ENCODE data around the gene PLA2G2D. TPM values are rescaled to one million over a fixed set of nuclear protein-coding genes. Genes with fewer than 3 reads are reported as not detected.

Gene PLA2G2D
- total and polyA plus RNA-seq, 9 of the 15 experiments (the other 6 are each of a cell fraction or from before 2014, with no cell fraction given), result not detected

DNA sequence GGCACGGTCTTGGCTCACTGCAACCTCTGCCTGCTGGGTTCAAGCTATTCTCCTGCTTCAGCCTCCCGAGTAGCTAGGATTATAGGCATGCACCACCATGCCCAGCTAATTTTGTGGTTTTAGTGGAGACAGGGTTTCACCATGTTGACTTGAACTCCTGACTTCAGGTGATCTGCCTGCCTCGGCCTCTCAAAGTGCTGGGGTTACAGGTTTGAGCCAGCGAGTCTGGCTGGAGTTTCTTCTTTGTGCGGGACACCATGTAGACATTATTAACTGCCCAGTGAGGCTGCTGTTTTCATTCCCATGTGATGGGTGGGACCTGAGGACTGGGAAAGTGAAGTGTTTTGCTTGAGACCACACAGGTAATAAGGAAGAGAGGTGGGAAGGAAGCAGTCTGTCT, 26.0 kb downstream of the PLA2G2D start:
- no peaks in the 10 kb centered on the region for H3K9me1 ChIP-seq (ENCODE audit: control insufficient read depth, insufficient read depth, low read length)
- in situ Hi-C loops (cut with MboI), result no loop called here
- H4K20me1 ChIP-seq (replicated peaks; ENCODE audit: control insufficient read depth, insufficient read depth, low read length), result no peaks in the 10 kb centered on the region
- no peak overlapping the region for H3K4me3 ChIP-seq
- no TSS peak for BruUV-seq (replicated peaks)
- no peak overlapping the region for H2AFZ ChIP-seq (ENCODE audit: low read depth, low read length)
- no peaks in the 10 kb centered on the region for H3K79me2 ChIP-seq (ENCODE audit: control insufficient read depth, insufficient read depth, low read length)
- H3K4me2 ChIP-seq (ENCODE audit: insufficient read depth, low read length), result no peak overlapping the region
- no peak overlapping the region for H3K27ac ChIP-seq (ENCODE audit: extremely low read depth, low read depth, low read length)
- no peak for DNase-seq (ENCODE audit: extremely low read depth in 1 of 4, low spot score in 3 of 4)
- peaks cover 8 to 25% of the 10 kb centered on the region in 2 experiments for H3K27me3 ChIP-seq (ENCODE audit: control insufficient read depth in 2 of 2, insufficient read depth in 2 of 2, low read length in 2 of 2)
- H3K4me1 ChIP-seq (replicated peaks in 1 of 2; ENCODE audit: control insufficient read depth in 2 of 2, insufficient read depth in 2 of 2, low read length in 2 of 2), result no peaks in the 10 kb centered on the region
- ChIA-PET CTCF (ENCODE audit: low intra/inter-chr PET ratio) (no interaction called here), POLR2A (interaction anchor here (0.6 to 0.9 kb wide), 2 partner anchors 25 to 938 kb away, joined by 3 read pairs; no protein-coding TSS in a partner anchor)
- no peak overlapping the region for H3K9ac ChIP-seq (ENCODE audit: insufficient read depth in 1 of 2, low read depth in 2 of 2, low read length in 2 of 2)
- no peak for ATAC-seq
- FAIRE-seq, result no peak
- 0% methylated on average over 5 of the region's 5 CpGs for WGBS (ENCODE audit: insufficient coverage, low coverage, missing lambda C conversion rate)
- H3K9me3 ChIP-seq (replicated peaks; ENCODE audit: control insufficient read depth, insufficient read depth, low read depth, low read length), result no peaks in the 10 kb centered on the region
- intact Hi-C loops (cut with micrococcal nuclease), result no loop called here
- no peaks in the 10 kb centered on the region for H3K36me3 ChIP-seq (ENCODE audit: control insufficient read depth, insufficient read depth, low read length)
- TF ChIP-seq SETDB1 (IDR thresholded peaks at IDR 0.05; ENCODE audit: low read length), result no peak
- no peak for TF ChIP-seq SMARCC2 (IDR thresholded peaks at IDR 0.05; ENCODE audit: low read depth)
- TF ChIP-seq ETV6 (IDR thresholded peaks at IDR 0.05; ENCODE audit: borderline replicate concordance in 1 of 2, low read depth in 2 of 2, low read length in 1 of 2), result no peak
- TF ChIP-seq ETV6 (CRISPR knock-in tag; IDR thresholded peaks at IDR 0.05; ENCODE audit: borderline replicate concordance), result no peak
- TF ChIP-seq JUNB (CRISPR knock-in tag; conservative IDR thresholded peaks at IDR 0.05), result no peak
- TF ChIP-seq, protein P1, sequence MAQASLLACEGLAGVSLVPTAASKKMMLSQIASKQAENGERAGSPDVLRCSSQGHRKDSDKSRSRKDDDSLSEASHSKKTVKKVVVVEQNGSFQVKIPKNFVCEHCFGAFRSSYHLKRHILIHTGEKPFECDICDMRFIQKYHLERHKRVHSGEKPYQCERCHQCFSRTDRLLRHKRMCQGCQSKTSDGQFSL (CRISPR knock-in tag; IDR thresholded peaks at IDR 0.05), result no peak
- TF ChIP-seq, protein P1 (tag; IDR thresholded peaks at IDR 0.05), result no peak
- no peak for TF ChIP-seq SREBF2 (CRISPR knock-in tag; IDR thresholded peaks at IDR 0.05)
- TF ChIP-seq, protein P2, sequence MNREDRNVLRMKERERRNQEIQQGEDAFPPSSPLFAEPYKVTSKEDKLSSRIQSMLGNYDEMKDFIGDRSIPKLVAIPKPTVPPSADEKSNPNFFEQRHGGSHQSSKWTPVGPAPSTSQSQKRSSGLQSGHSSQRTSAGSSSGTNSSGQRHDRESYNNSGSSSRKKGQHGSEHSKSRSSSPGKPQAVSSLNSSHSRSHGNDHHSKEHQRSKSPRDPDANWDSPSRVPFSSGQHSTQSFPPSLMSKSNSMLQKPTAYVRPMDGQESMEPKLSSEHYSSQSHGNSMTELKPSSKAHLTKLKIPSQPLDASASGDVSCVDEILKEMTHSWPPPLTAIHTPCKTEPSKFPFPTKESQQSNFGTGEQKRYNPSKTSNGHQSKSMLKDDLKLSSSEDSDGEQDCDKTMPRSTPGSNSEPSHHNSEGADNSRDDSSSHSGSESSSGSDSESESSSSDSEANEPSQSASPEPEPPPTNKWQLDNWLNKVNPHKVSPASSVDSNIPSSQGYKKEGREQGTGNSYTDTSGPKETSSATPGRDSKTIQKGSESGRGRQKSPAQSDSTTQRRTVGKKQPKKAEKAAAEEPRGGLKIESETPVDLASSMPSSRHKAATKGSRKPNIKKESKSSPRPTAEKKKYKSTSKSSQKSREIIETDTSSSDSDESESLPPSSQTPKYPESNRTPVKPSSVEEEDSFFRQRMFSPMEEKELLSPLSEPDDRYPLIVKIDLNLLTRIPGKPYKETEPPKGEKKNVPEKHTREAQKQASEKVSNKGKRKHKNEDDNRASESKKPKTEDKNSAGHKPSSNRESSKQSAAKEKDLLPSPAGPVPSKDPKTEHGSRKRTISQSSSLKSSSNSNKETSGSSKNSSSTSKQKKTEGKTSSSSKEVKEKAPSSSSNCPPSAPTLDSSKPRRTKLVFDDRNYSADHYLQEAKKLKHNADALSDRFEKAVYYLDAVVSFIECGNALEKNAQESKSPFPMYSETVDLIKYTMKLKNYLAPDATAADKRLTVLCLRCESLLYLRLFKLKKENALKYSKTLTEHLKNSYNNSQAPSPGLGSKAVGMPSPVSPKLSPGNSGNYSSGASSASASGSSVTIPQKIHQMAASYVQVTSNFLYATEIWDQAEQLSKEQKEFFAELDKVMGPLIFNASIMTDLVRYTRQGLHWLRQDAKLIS (CRISPR knock-in tag; IDR thresholded peaks at IDR 0.05), result no peak
- no peak for TF ChIP-seq MAZ (CRISPR knock-in tag; conservative IDR thresholded peaks at IDR 0.05 in 1 of 2, IDR thresholded peaks at IDR 0.05 in 1 of 2)
- no peak for TF ChIP-seq NCOA2 (IDR thresholded peaks at IDR 0.05; ENCODE audit: partially characterized antibody in 2 of 2)
- TF ChIP-seq ZNF444 (CRISPR knock-in tag; IDR thresholded peaks at IDR 0.05), result no peak
- TF ChIP-seq FOSL1 (tag; conservative IDR thresholded peaks at IDR 0.05), result no peak
- no peak for TF ChIP-seq SMAD3 (CRISPR knock-in tag; conservative IDR thresholded peaks at IDR 0.05)
- no peak for TF ChIP-seq EHMT2 (IDR thresholded peaks at IDR 0.05)
- no peak for TF ChIP-seq MECOM (CRISPR knock-in tag; IDR thresholded peaks at IDR 0.05)
